MM.1S (cell line): ENCODE measurements around the gene GPR142.

Experiments
- DNase-seq: peaks from one replicate; pipeline ENCODE4 v3.0.0-alpha.2; 2015
- H2AFZ ChIP-seq: fragments of 300-600 bp; sonication (generic); 2 replicates; pipeline ENCODE4 v1.6.0; 2016; ENCODE audit warnings: antibody characterized with exemption, low read length
- H3F3A ChIP-seq: fragments of 300-600 bp; sonication (generic); 2 replicates; pipeline ENCODE4 v1.6.1; 2016; ENCODE audit warnings: mild to moderate bottlenecking, antibody characterized with exemption, low read length, moderate library complexity, mixed read lengths; ENCODE audit not compliant: insufficient read depth
- H3K27ac ChIP-seq: fragments of 300-600 bp; sonication (generic); 2 replicates; pipeline ENCODE4 v1.5.1; 2016; ENCODE audit warnings: mild to moderate bottlenecking, low read length
- H3K27me3 ChIP-seq: fragments of 300-600 bp; sonication (generic); replicated peaks from 2 replicates; pipeline ENCODE4 v1.6.0; 2016; ENCODE audit warnings: low read length; ENCODE audit not compliant: insufficient read depth
- H3K36me3 ChIP-seq: fragments of 300-600 bp; sonication (generic); replicated peaks from 2 replicates; pipeline ENCODE4 v1.6.1; 2016; ENCODE audit warnings: mild to moderate bottlenecking, low read length, mixed read lengths; ENCODE audit not compliant: insufficient read depth
- H3K4me1 ChIP-seq: fragments of 300-600 bp; sonication (generic); 2 replicates; pipeline ENCODE4 v1.6.1; 2016; ENCODE audit warnings: low read length, mixed read lengths
- H3K4me2 ChIP-seq: fragments of 300-600 bp; sonication (generic); 2 replicates; pipeline ENCODE4 v1.6.0; 2016; ENCODE audit warnings: low read depth, low read length
- H3K4me3 ChIP-seq: fragments of 300-600 bp; sonication (generic); 2 replicates; pipeline ENCODE4 v1.5.1; 2016; ENCODE audit warnings: low read length, mixed read lengths
- H3K79me2 ChIP-seq: fragments of 300-600 bp; sonication (generic); 2 replicates; pipeline ENCODE4 v1.6.1; 2016; ENCODE audit warnings: mixed run types, low read length, mixed read lengths
- H3K9ac ChIP-seq: fragments of 300-600 bp; sonication (generic); 2 replicates; pipeline ENCODE4 v1.6.1; 2016; ENCODE audit warnings: low read length, mixed read lengths
- H3K9me2 ChIP-seq: fragments of 300-600 bp; sonication (generic); replicated peaks from 2 replicates; pipeline ENCODE4 v1.6.1; 2016; ENCODE audit warnings: mild to moderate bottlenecking, low read length, mixed read lengths; ENCODE audit not compliant: insufficient read depth
- H3K9me3 ChIP-seq: fragments of 300-600 bp; sonication (generic); replicated peaks from 2 replicates; pipeline ENCODE4 v1.6.1; 2016; ENCODE audit warnings: mild to moderate bottlenecking, low read length, mixed read lengths; ENCODE audit not compliant: insufficient read depth
- H4K20me1 ChIP-seq: fragments of 300-600 bp; sonication (generic); 2 replicates; pipeline ENCODE4 v1.6.1; 2016; ENCODE audit warnings: mild to moderate bottlenecking, low read length, moderate library complexity, mixed read lengths; ENCODE audit not compliant: insufficient read depth
- EZH2 ChIP-seq: fragments of 300-600 bp; sonication (generic); optimal IDR thresholded peaks from 2 replicates; pipeline ENCODE3; 2017; ENCODE audit warnings: low read depth, mild to moderate bottlenecking, antibody characterized with exemption, low read length, mixed read lengths
- EZH2phosphoT487 ChIP-seq: fragments of 300-600 bp; sonication (generic); IDR thresholded peaks from 2 replicates; pipeline ENCODE4 v1.6.1; 2018; ENCODE audit warnings: antibody characterized with exemption, low read length
- TF ChIP-seq, protein P1 (sequence below): fragments of 300-600 bp; sonication (generic); IDR thresholded peaks from 2 replicates; pipeline ENCODE4 v1.5.1; 2016; ENCODE audit warnings: antibody characterized with exemption, low read length, mixed read lengths

The GPR142 gene

DNA sequence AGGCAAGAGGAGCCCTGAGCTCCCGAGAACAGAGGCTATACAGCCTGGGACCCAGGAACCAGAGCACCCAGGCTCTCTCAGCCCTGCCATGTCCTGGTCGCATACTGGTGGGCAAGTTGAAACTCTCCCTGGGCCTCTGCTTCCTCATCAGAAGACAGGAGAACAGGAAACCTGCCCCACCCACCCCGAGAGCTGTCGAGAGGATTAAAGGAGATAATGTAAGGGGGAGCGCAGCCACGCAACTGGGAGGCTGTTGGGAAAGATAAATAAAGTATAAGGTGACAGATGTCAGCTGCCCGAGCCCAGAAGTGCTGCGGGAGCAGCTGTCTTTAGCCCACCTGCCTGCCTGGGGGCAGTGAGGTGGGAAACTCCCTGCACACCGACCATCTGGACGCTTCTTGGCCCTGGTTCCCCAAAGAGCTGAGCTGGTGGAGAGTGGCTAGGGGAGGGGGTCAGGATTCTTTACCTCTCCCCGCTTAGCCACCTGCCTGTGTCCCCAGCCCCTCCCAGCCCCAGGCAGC lies 34.5 kb upstream of the GPR142 start:
- TF ChIP-seq, protein P1, sequence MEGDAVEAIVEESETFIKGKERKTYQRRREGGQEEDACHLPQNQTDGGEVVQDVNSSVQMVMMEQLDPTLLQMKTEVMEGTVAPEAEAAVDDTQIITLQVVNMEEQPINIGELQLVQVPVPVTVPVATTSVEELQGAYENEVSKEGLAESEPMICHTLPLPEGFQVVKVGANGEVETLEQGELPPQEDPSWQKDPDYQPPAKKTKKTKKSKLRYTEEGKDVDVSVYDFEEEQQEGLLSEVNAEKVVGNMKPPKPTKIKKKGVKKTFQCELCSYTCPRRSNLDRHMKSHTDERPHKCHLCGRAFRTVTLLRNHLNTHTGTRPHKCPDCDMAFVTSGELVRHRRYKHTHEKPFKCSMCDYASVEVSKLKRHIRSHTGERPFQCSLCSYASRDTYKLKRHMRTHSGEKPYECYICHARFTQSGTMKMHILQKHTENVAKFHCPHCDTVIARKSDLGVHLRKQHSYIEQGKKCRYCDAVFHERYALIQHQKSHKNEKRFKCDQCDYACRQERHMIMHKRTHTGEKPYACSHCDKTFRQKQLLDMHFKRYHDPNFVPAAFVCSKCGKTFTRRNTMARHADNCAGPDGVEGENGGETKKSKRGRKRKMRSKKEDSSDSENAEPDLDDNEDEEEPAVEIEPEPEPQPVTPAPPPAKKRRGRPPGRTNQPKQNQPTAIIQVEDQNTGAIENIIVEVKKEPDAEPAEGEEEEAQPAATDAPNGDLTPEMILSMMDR: no peak
- TF ChIP-seq EZH2 (no peak), EZH2phosphoT487 (no peak)
- no peaks in the 10 kb centered on the region for H4K20me1 ChIP-seq
- no peaks in the 10 kb centered on the region for H3K36me3 ChIP-seq
- no peaks in the 10 kb centered on the region for H3K79me2 ChIP-seq
- no peaks in the 10 kb centered on the region for H3K9me2 ChIP-seq
- H3K9ac ChIP-seq: no peak overlapping the region
- H3F3A ChIP-seq: no peaks in the 10 kb centered on the region
- peaks cover 24% of the 10 kb centered on the region for H3K27me3 ChIP-seq
- H3K4me2 ChIP-seq: no peak overlapping the region
- no peak overlapping the region for H3K27ac ChIP-seq
- peaks cover 9% of the 10 kb centered on the region; the same call in 1 of the 2 replicates for H3K4me1 ChIP-seq
- DNase-seq: no peak
- H2AFZ ChIP-seq: no peak overlapping the region
- no peaks in the 10 kb centered on the region for H3K9me3 ChIP-seq
- H3K4me3 ChIP-seq: no peak overlapping the region

- Histone ChIP-seq H4K20me1 (no peaks in the 10 kb centered on the region), H3K9me3 (no peaks in the 10 kb centered on the region), H2AFZ (no peak overlapping the region), H3K36me3 (no peaks in the 10 kb centered on the region), H3F3A (no peaks in the 10 kb centered on the region), H3K4me3 (no peak overlapping the region), H3K4me2 (0 out of 2 replicates have a peak overlapping the region, but pooled peaks have one; percentile 3), H3K9me2 (no peaks in the 10 kb centered on the region), H3K79me2 (no peaks in the 10 kb centered on the region), H3K27me3 (peaks cover 38% of the 10 kb centered on the region), H3K4me1 (peaks cover 9% of the 10 kb centered on the region; the same call in 1 of the 2 replicates), H3K9ac (no peak overlapping the region), H3K27ac (no peak overlapping the region)
- DNase-seq: no peak
- TF ChIP-seq, protein P1: no peak
- no peak for TF ChIP-seq EZH2
- no peak for TF ChIP-seq EZH2phosphoT487
These were observed 32.8 kb upstream of the GPR142 start for GRCh38 chr17:74334393-74335039.

DNA sequence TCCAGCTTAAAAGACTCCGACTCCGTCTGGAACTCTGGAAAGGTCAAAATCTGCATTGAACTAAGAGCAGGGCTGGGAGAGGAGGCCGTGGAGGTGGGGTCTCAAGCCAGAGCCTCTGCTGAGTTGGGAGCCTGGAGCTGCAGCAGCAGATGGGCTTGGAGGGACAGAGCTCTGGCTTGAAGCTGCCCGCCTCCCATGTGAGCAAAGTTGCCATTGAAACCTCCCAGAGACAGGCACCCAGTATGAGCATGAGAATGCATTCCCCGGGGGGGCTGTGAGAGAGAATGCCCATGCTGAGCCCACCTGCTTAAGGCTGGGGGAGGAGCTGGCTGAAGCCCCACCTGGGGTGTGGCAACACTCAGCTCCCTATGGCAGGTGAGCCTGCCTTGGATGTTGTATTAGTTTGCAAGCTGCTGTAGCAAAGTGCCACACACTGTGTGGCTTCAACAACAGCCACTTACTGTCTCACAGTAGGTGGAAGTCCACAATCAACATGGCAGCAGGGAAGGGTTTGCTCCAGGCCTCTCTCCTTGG lies 31.7 kb upstream of the GPR142 start:
- Histone ChIP-seq H3K79me2 (no peaks in the 10 kb centered on the region), H3K4me1 (peaks cover 9% of the 10 kb centered on the region; the same call in 1 of the 2 replicates), H3F3A (no peaks in the 10 kb centered on the region), H3K4me3 (no peak overlapping the region), H3K27me3 (peaks cover 35% of the 10 kb centered on the region), H4K20me1 (no peaks in the 10 kb centered on the region), H3K36me3 (no peaks in the 10 kb centered on the region), H3K27ac (no peak overlapping the region), H3K9me3 (no peaks in the 10 kb centered on the region), H3K9ac (no peak overlapping the region), H3K4me2 (no peak overlapping the region), H2AFZ (no peak overlapping the region), H3K9me2 (no peaks in the 10 kb centered on the region)
- no peak for DNase-seq
- TF ChIP-seq, protein P1: no peak
- TF ChIP-seq EZH2phosphoT487 (no peak), EZH2 (no peak)
